A549 (cell line): ENCODE data around the gene DBF4B. TPM values are rescaled to one million over a fixed set of nuclear protein-coding genes. Genes with fewer than 3 reads are reported as not detected.

ENCODE experiments used
- ATAC-seq, 2 experiments: fragments of 200-7000 bp in 1 of 2; fragments of >200 bp in 1 of 2; cut with Nextera tagmentation in 1 of 2; cut with Tn5 transposase in 1 of 2; 3 replicates each; pipeline versions ENCODE4 v1.8.0 to v1.9.1; 2018 to 2020; ENCODE audit warnings: mild to moderate bottlenecking in 1 of 2, moderate library complexity in 1 of 2
- CTCF ChIA-PET: fragments of 300-600 bp; sonication (Branson Sonifier 250); formaldehyde crosslinking; extraction: SDS; loops from one replicate; lab custom pipeline; 2021; ENCODE audit warnings: antibody characterized with exemption, inconsistent platforms; lab: Yijun Ruan, JAX
- POLR2A ChIA-PET: fragments of 350-600 bp; formaldehyde crosslinking; extraction: SDS; loops from one replicate; lab custom pipeline; 2021; ENCODE audit warnings: antibody characterized with exemption, inconsistent platforms; lab: Yijun Ruan, JAX
- DNase-seq, 2 experiments: peaks; one replicate each; pipeline versions ENCODE4 v3.0.0 to v3.0.0-alpha.2; 2011 to 2016; ENCODE audit warnings: low read depth in 1 of 2, low spot score in 1 of 2
- FAIRE-seq: peaks from 2 replicates; lab custom pipeline; 2011; peaks lifted over from hg19 to GRCh38; lab: Jason Lieb, UNC
- H3K27ac ChIP-seq, 2 experiments: fragments of >200 bp; sonication (Bioruptor Twin); formaldehyde crosslinking; 3 replicates each; pipeline ENCODE4 v1.5.1; 2016 to 2017
- H3K4me1 ChIP-seq: fragments of >200 bp; sonication (Bioruptor Twin); formaldehyde crosslinking; 3 replicates; pipeline ENCODE4 v1.6.1; 2016
- H3K4me2 ChIP-seq: fragments of >200 bp; sonication (Bioruptor Twin); formaldehyde crosslinking; 3 replicates; pipeline ENCODE4 v1.6.1; 2016
- H3K4me3 ChIP-seq: fragments of >200 bp; sonication (Bioruptor Twin); formaldehyde crosslinking; 3 replicates; pipeline ENCODE4 v1.5.1; 2016
- H3K9me3 ChIP-seq: fragments of >200 bp; sonication (Bioruptor Twin); formaldehyde crosslinking; 3 replicates; pipeline ENCODE4 v1.6.1; 2016
- BCL3 ChIP-seq: fragments of >200 bp; sonication (Bioruptor Twin); formaldehyde crosslinking; IDR thresholded peaks from 3 replicates; pipeline ENCODE4 v1.6.1; 2016
- CEBPB ChIP-seq, 2 experiments: fragments of >200 bp in 1 of 2; sonication (Bioruptor Twin) in 1 of 2; formaldehyde crosslinking in 1 of 2; IDR thresholded peaks; 2 replicates each; pipeline ENCODE4 v1.6.1; 2012 to 2016
- CHD2 ChIP-seq: fragments of 150-350 bp; IDR thresholded peaks from 2 replicates; pipeline ENCODE4 v1.6.1; 2014; ENCODE audit warnings: low read length; ENCODE audit not compliant: partially characterized antibody
- GATA3 ChIP-seq: IDR thresholded peaks from 2 replicates; pipeline ENCODE4 v1.6.1; 2012; ENCODE audit warnings: borderline replicate concordance
- HDAC2 ChIP-seq: fragments of 200-600 bp; sonication (generic); IDR thresholded peaks from 2 replicates; pipeline ENCODE4 v1.6.1; 2016
- HMGXB4 ChIP-seq: fragments of 250-450 bp; sonication (Bioruptor Pico); IDR thresholded peaks from 2 replicates; pipeline ENCODE4 v1.5.0; 2021; ENCODE audit warnings: mild to moderate bottlenecking, moderate library complexity, borderline replicate concordance
- JUN ChIP-seq, 2 experiments: fragments of >200 bp; sonication (Bioruptor Twin); formaldehyde crosslinking; IDR thresholded peaks; 2 replicates in 1 of 2; 3 replicates in 1 of 2; pipeline ENCODE4 v1.6.1; 2016 to 2017
- KDM5A ChIP-seq: fragments of 200-600 bp; sonication (generic); IDR thresholded peaks from 2 replicates; pipeline ENCODE4 v1.6.1; 2016; ENCODE audit warnings: antibody characterized with exemption, mild to moderate bottlenecking
- MAX ChIP-seq: IDR thresholded peaks from 2 replicates; pipeline ENCODE4 v1.6.1; 2012
- PHF8 ChIP-seq: fragments of 200-600 bp; sonication (generic); IDR thresholded peaks from 2 replicates; pipeline ENCODE4 v1.6.1; 2016; ENCODE audit warnings: low read depth, mild to moderate bottlenecking, antibody characterized with exemption, moderate library complexity, borderline replicate concordance
- POLR2A ChIP-seq: IDR thresholded peaks from 2 replicates; pipeline ENCODE4 v1.6.1; 2012; ENCODE audit warnings: mild to moderate bottlenecking, low read length
- RARB ChIP-seq: fragments of 250-450 bp; sonication (Bioruptor Pico); IDR thresholded peaks from 2 replicates; pipeline ENCODE4 v1.8.0; 2021; ENCODE audit warnings: mild to moderate bottlenecking, moderate library complexity
- WGBS: methylation state at CpG from one replicate; pipeline ENCODE4 v1.1.6; 2017; ENCODE audit errors: missing lambda C conversion rate; 5-methylcytosine and 5-hydroxymethylcytosine counted together
- polyA minus RNA-seq: library from RNA; depleted of rRNA, polyadenylated mRNA; stranded (reverse); fragments of >200 nt; gene quantifications from 2 replicates; pipeline ENCODE4 v1.2.3, GENCODE V29; 2011; rRNA and poly(A)+ RNA removed
- polyA plus RNA-seq, 4 experiments: library from polyadenylated mRNA; depleted of rRNA in 3 of 4; stranded (reverse); fragments of >200 nt; fragmentation: RNase III in 1 of 4; extraction: RNeasy Plus Mini Kit Qiagen cat#74134 plus additional on column Dnase treatment in 1 of 4; gene quantifications; 2 replicates in 3 of 4; 3 replicates in 1 of 4; pipeline ENCODE4 v1.2.3, GENCODE V29; 2011 to 2017
- TF ChIP-seq, protein P1 (sequence below): IDR thresholded peaks from 2 replicates; pipeline ENCODE4 v1.6.1; 2012
- TF ChIP-seq, protein P2 (sequence below): fragments of 200-600 bp; sonication (generic); IDR thresholded peaks from 2 replicates; pipeline ENCODE4 v1.6.1; 2016; ENCODE audit warnings: antibody characterized with exemption, mild to moderate bottlenecking, moderate library complexity
- TF ChIP-seq, protein P3 (sequence below): fragments of 250-450 bp; sonication (Bioruptor Pico); IDR thresholded peaks from 2 replicates; pipeline ENCODE4 v1.5.0; 2020; ENCODE audit warnings: low read depth, mild to moderate bottlenecking, moderate library complexity

The DBF4B gene
- polyA plus RNA-seq (2011; rRNA removed), result 16.5 and 16.9 TPM in 2 replicates
- polyA plus RNA-seq (2012; cell fraction: cytosol; rRNA removed), result 26.0 and 32.2 TPM in 2 replicates
- 89.2 and 99.4 TPM in 2 replicates for polyA plus RNA-seq (2012; cell fraction: nucleus; rRNA removed)
- 27.5 to 32.3 TPM (median 30.1 TPM) in 3 replicates for polyA plus RNA-seq (2017; fragmentation: RNase III; extraction: RNeasy Plus Mini Kit Qiagen cat#74134 plus additional on column Dnase treatment)
- polyA minus RNA-seq, result 18.9 and 19.3 TPM in 2 replicates

GRCh38 chr17:44708401-44709263 is at the start of gene DBF4B:
Gene DBF4B, plus strand, starts transcription at chr17:44708665. Its CDS starts 156 bp downstream, at chr17:44708821.
- Histone ChIP-seq H3K4me2 (peak within 1 kb of the TSS; percentile 73), H3K27ac (peak within 1 kb of the TSS; percentile 71 to 85), H3K4me3 (peak within 1 kb of the TSS; percentile 86), H3K4me1 (peaks cover 15% of the 10 kb centered on the region), H3K9me3 (no peaks in the 10 kb centered on the region)
- WGBS, result 1% methylated on average over 52 of the region's 52 CpGs
- ChIA-PET CTCF (interaction anchor here (0.8 to 1.4 kb wide), 4 partner anchors 20 to 537 kb away, joined by 3 read pairs; no protein-coding TSS in a partner anchor), POLR2A (interaction anchor here (0.5 to 1.7 kb wide), 4 partner anchors 15 to 38 kb away, joined by 3 to 13 read pairs (median 3); partner anchors contain the start of gene CCDC43)
- FAIRE-seq, result peak; percentile 46
- peak; percentile 95 to 99 for DNase-seq
- ATAC-seq, result peak; percentile 86 to 91
- TF ChIP-seq, protein P1, sequence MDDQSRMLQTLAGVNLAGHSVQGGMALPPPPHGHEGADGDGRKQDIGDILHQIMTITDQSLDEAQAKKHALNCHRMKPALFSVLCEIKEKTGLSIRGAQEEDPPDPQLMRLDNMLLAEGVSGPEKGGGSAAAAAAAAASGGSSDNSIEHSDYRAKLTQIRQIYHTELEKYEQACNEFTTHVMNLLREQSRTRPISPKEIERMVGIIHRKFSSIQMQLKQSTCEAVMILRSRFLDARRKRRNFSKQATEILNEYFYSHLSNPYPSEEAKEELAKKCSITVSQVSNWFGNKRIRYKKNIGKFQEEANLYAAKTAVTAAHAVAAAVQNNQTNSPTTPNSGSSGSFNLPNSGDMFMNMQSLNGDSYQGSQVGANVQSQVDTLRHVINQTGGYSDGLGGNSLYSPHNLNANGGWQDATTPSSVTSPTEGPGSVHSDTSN, result peak; percentile 72; the same call in 1 of the 2 replicates
- TF ChIP-seq MAX, result peak; percentile 89
- peak; percentile 31; the same call in 1 of the 2 replicates for TF ChIP-seq GATA3
- peak; percentile 95 for TF ChIP-seq HDAC2
- TF ChIP-seq, protein P2, sequence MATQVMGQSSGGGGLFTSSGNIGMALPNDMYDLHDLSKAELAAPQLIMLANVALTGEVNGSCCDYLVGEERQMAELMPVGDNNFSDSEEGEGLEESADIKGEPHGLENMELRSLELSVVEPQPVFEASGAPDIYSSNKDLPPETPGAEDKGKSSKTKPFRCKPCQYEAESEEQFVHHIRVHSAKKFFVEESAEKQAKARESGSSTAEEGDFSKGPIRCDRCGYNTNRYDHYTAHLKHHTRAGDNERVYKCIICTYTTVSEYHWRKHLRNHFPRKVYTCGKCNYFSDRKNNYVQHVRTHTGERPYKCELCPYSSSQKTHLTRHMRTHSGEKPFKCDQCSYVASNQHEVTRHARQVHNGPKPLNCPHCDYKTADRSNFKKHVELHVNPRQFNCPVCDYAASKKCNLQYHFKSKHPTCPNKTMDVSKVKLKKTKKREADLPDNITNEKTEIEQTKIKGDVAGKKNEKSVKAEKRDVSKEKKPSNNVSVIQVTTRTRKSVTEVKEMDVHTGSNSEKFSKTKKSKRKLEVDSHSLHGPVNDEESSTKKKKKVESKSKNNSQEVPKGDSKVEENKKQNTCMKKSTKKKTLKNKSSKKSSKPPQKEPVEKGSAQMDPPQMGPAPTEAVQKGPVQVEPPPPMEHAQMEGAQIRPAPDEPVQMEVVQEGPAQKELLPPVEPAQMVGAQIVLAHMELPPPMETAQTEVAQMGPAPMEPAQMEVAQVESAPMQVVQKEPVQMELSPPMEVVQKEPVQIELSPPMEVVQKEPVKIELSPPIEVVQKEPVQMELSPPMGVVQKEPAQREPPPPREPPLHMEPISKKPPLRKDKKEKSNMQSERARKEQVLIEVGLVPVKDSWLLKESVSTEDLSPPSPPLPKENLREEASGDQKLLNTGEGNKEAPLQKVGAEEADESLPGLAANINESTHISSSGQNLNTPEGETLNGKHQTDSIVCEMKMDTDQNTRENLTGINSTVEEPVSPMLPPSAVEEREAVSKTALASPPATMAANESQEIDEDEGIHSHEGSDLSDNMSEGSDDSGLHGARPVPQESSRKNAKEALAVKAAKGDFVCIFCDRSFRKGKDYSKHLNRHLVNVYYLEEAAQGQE, result peak; percentile 51
- peak; percentile 79 to 89 for TF ChIP-seq JUN (IDR thresholded peaks at IDR 0.05)
- no peak for TF ChIP-seq HMGXB4 (CRISPR knock-in tag)
- TF ChIP-seq, protein P3, sequence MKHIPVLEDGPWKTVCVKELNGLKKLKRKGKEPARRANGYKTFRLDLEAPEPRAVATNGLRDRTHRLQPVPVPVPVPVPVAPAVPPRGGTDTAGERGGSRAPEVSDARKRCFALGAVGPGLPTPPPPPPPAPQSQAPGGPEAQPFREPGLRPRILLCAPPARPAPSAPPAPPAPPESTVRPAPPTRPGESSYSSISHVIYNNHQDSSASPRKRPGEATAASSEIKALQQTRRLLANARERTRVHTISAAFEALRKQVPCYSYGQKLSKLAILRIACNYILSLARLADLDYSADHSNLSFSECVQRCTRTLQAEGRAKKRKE (CRISPR knock-in tag), result no peak
- TF ChIP-seq BCL3, result peak; percentile 66; the same call in 2 of the 3 replicates
- peak; percentile 28; the same call in 1 of the 2 replicates for TF ChIP-seq PHF8
- TF ChIP-seq RARB (CRISPR knock-in tag), result 0 out of 2 replicates have a peak, but pooled peaks have one; percentile 58
- TF ChIP-seq CEBPB (IDR thresholded peaks at IDR 0.05), result peak in 1 of 2 experiments; percentile 9; a peak in 1 of 4 replicates
- no peak for TF ChIP-seq CHD2
- TF ChIP-seq POLR2A, result peak; percentile 57
- TF ChIP-seq KDM5A, result peak; percentile 87
